ENCODE measurements around the gene DOCK11. TPM values are rescaled to one million over a fixed set of nuclear protein-coding genes. Genes with fewer than 3 reads are reported as not detected.

Gene DOCK11
- total RNA-seq, 1 experiment from 2014 or later, result 14.8 TPM

DNA sequence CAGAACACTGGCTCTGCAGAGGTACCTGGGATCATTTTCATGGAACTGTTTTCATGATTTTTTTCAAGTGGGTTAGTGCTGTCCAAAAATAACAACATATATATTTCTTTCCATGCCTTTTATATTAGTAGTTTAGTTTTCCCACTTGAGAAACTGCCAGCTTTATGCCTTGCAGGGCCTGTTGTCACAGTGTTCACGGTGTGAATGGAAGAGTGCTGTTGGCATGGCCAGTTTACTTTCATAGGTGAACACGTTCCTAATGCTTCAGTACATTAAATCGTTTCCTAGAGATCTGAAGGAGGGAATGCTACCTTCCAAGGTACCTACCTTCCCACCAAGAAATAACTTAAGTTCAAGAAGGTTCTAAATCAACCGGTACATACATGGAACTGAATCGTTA lies 12.6 kb downstream of the DOCK11 start:
- no peak overlapping the region for H3K4me3 ChIP-seq
- no peaks in the 10 kb centered on the region for H3K27me3 ChIP-seq (replicated peaks)
- H3K36me3 ChIP-seq, result no peaks in the 10 kb centered on the region
- no peak for DNase-seq (ENCODE audit: low read depth in 1 of 2, low spot score in 2 of 2)
- 0 out of 2 replicates have a peak, but pooled peaks cover 4% of the 10 kb centered on the region for H3K4me1 ChIP-seq (replicated peaks)
- H3K9me3 ChIP-seq (replicated peaks), result no peaks in the 10 kb centered on the region
- H3K27ac ChIP-seq, result no peak overlapping the region

DNA sequence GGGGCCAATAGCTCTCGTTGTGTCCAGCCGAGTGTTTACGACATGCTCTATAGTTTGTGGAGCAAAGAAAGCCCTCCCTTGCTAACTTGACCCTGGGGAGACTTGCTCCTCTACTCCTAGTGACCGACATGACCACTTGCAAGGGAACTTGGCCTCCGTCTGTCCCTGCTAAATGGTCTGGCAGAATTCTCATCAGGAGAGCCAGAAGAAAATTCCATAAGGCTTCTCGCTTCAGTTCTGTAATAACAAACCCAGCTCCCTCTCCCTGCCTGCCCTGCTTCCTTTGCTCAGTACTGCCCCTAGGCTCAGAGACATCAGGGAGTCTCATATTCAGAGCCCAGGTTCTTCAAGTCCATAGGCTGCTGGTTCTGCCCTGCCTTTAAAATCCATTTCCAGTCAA lies 13.0 kb downstream of the DOCK11 start:
- H3K9me3 ChIP-seq (replicated peaks), result no peaks in the 10 kb centered on the region
- H3K27ac ChIP-seq, result no peak overlapping the region
- H3K4me1 ChIP-seq (replicated peaks), result 0 out of 2 replicates have a peak, but pooled peaks cover 5% of the 10 kb centered on the region
- no peak for DNase-seq (ENCODE audit: low read depth in 1 of 2, low spot score in 2 of 2)
- no peaks in the 10 kb centered on the region for H3K36me3 ChIP-seq
- no peak overlapping the region for H3K4me3 ChIP-seq
- H3K27me3 ChIP-seq (replicated peaks), result no peaks in the 10 kb centered on the region

DNA sequence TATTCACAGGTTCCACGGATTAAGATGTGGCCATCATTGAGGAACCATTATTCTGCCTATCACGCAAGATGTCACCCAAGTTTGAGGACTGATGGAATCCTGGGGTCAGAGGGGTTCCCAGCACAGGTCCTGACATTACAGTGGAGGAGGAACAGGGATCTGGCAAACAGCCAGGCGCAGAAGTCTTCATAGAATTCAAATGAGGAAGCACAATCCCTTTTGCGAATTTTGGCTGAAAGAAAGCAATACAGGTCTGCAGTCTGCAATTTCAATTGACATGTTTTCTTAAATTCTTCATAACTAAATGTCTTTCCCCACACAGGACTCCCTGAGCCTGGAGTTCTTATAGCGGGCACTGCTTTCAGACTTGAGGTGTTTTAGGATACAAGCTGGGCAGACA lies 14.5 kb downstream of the DOCK11 start:
- no peak overlapping the region for H3K27ac ChIP-seq

DNA sequence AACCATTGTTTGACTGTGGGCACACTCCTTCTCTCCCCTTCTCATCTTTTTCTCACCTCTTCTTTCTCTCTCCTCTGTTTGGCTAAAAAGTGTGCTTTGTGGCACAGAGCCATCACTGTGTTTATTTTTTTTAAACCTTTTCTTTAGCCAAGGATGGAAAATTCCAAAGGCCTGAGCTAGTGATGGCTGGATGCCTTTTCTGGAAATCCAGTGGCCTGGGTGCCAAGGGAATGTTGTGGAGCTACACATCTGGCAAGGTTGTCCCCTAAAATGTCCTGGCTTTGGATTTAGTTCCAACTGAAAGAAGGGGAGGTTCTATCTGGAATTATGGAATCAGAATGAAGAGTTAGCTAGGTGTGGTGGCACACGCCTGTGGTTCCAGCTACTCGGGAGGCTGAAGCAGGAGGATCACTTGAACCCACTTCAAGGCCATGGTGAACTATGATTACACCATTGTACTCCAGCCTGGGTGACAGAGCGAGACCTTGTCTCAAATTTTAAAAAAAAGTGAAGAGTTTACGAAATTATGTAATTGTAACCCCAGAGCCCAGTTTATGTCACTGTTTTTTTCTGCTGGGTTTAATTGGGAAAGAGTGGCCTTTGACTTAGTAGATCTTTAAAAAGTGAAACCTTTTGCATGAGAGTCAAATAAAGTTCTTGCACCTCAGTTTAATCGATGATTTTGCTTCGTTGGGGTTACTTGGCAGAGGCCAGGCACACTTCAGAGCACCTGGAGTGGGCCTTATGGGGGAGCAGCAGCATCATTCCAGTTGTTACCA lies 17.7 kb downstream of the DOCK11 start:
- DNase-seq (ENCODE audit: low read depth in 1 of 2, low spot score in 2 of 2), result no peak
- Histone ChIP-seq H3K4me3 (no peak overlapping the region), H3K27ac (no peak overlapping the region), H3K4me1 (replicated peaks) (0 out of 2 replicates have a peak, but pooled peaks cover 5% of the 10 kb centered on the region), H3K9me3 (replicated peaks) (no peaks in the 10 kb centered on the region), H3K27me3 (replicated peaks) (no peaks in the 10 kb centered on the region), H3K36me3 (no peaks in the 10 kb centered on the region)

More for the DNA sequence above, 14.5 kb downstream of the DOCK11 start:
- Histone ChIP-seq H3K36me3 (no peaks in the 10 kb centered on the region), H3K4me1 (replicated peaks) (0 out of 2 replicates have a peak, but pooled peaks cover 5% of the 10 kb centered on the region), H3K9me3 (replicated peaks) (no peaks in the 10 kb centered on the region), H3K4me3 (no peak overlapping the region), H3K27me3 (replicated peaks) (no peaks in the 10 kb centered on the region)
- DNase-seq (ENCODE audit: low read depth in 1 of 2, low spot score in 2 of 2), result no peak

DNA sequence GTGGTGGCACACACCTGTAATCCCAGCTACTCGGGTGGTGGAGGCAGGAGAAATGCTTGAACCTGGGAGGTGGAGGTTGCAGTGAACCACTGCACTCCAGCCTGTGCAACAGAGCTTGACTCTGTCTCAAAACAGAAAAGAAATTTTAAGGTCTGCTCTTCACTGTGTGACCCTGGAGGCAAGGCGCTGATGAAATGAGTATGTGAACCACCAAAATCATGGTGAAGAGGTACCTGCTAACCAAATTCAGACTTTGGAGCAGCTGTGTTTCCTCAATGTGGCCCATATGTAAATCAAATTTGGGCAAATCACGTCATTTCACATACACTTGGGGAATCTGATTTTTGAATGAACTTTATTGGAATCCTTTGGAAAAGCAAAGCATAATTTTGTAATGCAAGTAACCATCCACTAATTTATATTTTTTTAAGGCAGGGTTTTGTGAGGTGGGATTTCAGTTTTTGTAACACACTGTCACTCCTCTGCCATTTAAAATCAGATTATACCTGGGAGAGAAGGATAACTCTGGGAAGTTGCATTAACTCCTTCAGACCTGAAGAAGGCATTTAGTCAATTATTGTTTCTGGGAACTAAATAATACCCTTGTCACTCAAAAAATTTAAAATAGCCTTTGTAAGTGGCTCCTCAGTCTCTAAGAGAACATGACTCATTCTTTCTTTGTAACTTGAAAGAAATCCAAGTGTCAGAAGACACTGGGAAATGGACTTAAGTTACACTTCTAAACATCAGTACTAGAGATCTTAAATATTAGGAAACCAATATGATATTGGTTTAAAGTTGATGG lies 24.0 kb downstream of the DOCK11 start:
- Histone ChIP-seq H3K27me3 (replicated peaks) (no peaks in the 10 kb centered on the region), H3K36me3 (no peaks in the 10 kb centered on the region), H3K27ac (peak overlapping the region; percentile 45; the same call in 1 of the 2 replicates), H3K4me1 (replicated peaks) (peaks cover 25% of the 10 kb centered on the region), H3K9me3 (replicated peaks) (no peaks in the 10 kb centered on the region), H3K4me3 (no peak overlapping the region)
- DNase-seq (ENCODE audit: low read depth in 1 of 2, low spot score in 2 of 2), result peak in 1 of 2 experiments; percentile 33

DNA sequence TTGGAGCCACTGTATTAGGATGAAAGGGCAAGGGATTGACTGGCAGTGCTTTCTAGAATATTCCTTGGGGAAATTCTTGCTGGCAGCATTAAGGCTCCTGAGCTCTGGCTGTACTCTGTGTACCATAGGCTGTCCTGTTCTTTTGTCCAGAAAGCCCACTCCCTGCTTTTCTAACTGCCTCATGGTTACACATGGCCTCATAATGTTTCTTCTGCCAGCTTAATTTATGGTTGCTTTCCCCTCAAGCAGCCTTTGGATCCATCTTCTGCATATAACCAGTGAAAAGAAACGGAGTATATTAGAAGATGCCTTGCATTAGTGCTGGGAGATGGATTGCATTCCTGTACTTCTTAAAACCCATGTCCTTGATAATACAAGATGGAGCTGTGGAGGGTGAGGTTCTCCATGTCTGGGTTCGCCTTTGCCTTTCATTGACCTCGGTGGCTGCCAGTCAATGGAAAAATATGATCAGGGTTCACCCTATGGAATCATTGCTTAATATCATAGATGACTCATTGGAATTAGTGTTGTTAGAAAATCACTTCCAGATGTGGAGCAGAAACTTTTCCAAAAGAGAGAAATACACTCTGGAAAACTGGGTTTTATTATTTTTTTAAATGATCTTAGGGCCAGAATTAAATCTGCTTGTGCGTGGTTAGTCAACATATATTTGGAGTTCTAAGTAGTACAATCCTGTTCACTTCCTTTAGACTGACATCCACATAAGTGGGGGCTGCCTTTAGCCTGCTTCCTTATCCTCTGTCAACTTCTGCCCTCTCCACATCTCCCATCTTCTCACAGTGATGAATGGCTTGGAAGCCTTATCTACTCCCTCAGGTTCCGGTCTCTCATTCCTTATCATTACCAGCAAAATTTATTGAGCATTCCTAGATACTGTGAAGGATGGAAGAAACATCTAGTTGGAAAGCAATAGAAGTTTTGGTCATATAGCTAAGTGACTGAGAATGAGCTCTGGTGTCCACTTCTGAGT lies 24.9 kb downstream of the DOCK11 start:
- no peaks in the 10 kb centered on the region for H3K9me3 ChIP-seq (replicated peaks)
- H3K4me3 ChIP-seq, result no peak overlapping the region
- H3K36me3 ChIP-seq, result no peaks in the 10 kb centered on the region
- H3K27me3 ChIP-seq (replicated peaks), result no peaks in the 10 kb centered on the region
- peak in 1 of 2 experiments; percentile 28 for DNase-seq (ENCODE audit: low read depth in 1 of 2, low spot score in 2 of 2)
- peak overlapping the region; percentile 45 for H3K27ac ChIP-seq
- H3K4me1 ChIP-seq (replicated peaks), result peaks cover 25% of the 10 kb centered on the region

DNA sequence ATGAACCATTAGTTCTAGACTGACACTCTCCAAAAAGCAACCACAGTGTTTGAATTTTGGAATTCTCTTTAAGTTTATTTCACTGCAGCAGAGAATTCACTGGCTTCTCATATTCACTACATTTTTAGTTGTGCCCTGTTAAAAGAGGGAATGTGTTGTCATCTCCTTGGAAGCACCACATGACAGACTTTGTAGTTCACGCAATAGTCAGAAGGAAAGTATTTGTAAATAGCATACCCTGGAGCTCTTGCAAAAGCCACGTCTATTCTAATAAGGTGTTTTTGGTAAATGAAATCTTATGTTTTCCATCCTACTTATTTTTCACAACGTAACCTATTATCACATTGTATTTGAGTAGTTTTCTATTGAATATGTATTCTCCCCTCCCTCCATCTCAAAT lies 25.8 kb downstream of the DOCK11 start:
- no peak for DNase-seq (ENCODE audit: low read depth in 1 of 2, low spot score in 2 of 2)
- Histone ChIP-seq H3K27me3 (replicated peaks) (no peaks in the 10 kb centered on the region), H3K9me3 (replicated peaks) (no peaks in the 10 kb centered on the region), H3K4me3 (no peak overlapping the region), H3K27ac (no peak overlapping the region), H3K4me1 (replicated peaks) (peaks cover 25% of the 10 kb centered on the region), H3K36me3 (no peaks in the 10 kb centered on the region)

DNA sequence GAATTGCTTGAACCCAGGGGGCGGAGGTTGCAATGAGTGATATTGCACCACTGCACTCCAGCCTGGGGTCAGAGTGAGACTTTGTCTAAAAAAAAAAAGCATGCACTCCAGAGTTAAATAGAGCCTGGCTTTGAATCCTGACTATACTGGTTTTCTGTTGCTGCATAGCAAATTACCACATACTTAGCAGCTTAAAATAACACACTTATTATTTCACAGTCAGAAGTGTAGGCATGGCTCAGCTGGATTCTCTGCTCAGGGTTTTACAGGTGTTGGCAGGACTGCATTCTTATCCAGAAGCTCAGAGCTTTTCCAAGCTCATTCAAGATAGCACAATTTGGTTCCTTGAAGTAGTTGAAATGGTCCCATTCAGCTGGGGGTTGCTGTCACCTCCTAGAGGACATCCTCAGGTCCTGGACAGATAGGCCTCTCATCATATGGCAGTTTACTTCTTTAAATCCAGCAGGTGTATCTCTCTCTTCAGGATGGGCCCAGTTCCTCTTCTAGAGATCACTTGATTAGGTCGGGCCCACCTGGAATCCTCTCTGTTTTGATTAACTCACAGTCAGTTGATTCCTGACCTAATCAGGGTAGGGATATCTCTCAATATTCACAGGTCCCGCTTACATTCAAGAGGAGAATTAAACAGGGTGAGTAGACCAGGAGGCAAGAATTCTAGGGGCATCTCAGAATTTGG lies 26.8 kb downstream of the DOCK11 start:
- no peak overlapping the region for H3K27ac ChIP-seq
- peaks cover 25% of the 10 kb centered on the region for H3K4me1 ChIP-seq (replicated peaks)
- no peak for DNase-seq (ENCODE audit: low read depth in 1 of 2, low spot score in 2 of 2)
- no peaks in the 10 kb centered on the region for H3K36me3 ChIP-seq
- no peaks in the 10 kb centered on the region for H3K9me3 ChIP-seq (replicated peaks)
- no peaks in the 10 kb centered on the region for H3K27me3 ChIP-seq (replicated peaks)
- H3K4me3 ChIP-seq, result no peak overlapping the region

DNA sequence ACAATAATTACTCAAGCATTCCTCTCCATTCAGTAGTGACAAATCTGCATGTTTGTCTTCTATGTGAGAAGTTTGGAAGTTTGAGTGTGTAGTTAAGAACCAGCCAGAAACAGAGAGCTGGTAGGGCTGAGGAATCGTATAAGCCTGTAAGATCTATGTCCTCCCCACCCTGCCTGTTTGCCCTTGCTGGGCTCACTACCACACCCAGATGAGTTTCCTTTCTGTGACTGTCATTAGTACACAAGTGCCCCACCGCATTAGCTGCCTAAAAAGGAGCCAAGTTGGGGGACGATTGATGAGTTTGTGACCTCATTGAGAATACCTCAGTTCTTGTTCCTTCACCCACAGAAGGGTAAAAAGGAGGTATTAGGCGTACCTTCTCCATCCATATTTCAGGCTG lies 28.3 kb downstream of the DOCK11 start:
- Histone ChIP-seq H3K36me3 (no peaks in the 10 kb centered on the region), H3K4me1 (replicated peaks) (peaks cover 25% of the 10 kb centered on the region), H3K27ac (no peak overlapping the region), H3K27me3 (replicated peaks) (no peaks in the 10 kb centered on the region), H3K4me3 (no peak overlapping the region), H3K9me3 (replicated peaks) (no peaks in the 10 kb centered on the region)
- DNase-seq (ENCODE audit: low read depth in 1 of 2, low spot score in 2 of 2), result no peak

DNA sequence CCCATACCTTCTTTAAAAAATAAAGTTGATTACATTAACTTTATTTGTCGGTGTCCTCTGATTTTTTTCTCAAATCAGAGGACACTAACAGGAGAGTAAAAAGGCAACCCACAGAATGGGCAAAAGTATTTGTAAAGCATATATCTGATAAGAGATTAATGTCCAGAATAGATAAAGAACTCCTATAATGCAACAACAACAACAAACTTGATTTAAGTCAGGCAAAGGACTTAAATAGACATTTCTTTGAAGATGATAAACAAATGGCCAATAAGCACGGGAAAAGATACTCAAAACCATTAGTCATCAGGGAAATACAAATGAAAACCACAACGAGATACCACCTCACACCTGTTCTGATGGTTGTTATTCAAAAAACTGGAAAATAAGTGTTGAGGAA lies 28.7 kb downstream of the DOCK11 start:
- H3K4me3 ChIP-seq, result no peak overlapping the region
- H3K9me3 ChIP-seq (replicated peaks), result no peaks in the 10 kb centered on the region
- H3K36me3 ChIP-seq, result no peaks in the 10 kb centered on the region
- H3K27me3 ChIP-seq (replicated peaks), result no peaks in the 10 kb centered on the region
- no peak for DNase-seq (ENCODE audit: low read depth in 1 of 2, low spot score in 2 of 2)
- H3K4me1 ChIP-seq (replicated peaks), result peaks cover 26% of the 10 kb centered on the region
- H3K27ac ChIP-seq, result no peak overlapping the region

DNA sequence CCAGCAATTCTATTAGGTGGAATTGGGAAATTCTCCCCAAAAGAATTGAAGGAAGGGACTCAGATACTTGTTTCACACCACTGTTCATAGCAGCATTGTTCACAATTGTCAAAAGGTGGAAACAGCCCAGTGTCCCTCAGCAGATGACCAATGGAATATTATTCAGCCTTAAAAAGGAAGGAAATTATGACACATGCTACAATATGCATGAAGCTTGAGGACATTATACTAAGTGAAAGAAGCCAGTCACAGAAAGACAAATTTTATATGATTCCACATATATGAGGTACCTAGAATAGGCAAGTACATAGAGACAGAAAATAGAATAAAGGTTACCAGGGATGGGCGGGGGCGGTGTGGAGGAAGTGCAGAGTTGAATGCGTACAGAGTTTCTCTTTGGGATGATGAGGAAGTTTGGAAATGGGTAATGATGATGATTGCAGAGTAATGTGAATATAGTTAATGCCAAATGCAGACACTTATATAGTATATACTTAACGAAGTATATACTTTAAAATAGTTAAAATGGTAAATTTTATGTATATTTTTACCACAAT lies 29.6 kb downstream of the DOCK11 start:
- Histone ChIP-seq H3K9me3 (replicated peaks) (no peaks in the 10 kb centered on the region), H3K4me3 (no peak overlapping the region), H3K4me1 (replicated peaks) (peaks cover 27% of the 10 kb centered on the region), H3K36me3 (no peaks in the 10 kb centered on the region), H3K27me3 (replicated peaks) (no peaks in the 10 kb centered on the region), H3K27ac (no peak overlapping the region)
- no peak for DNase-seq (ENCODE audit: low read depth in 1 of 2, low spot score in 2 of 2)

DNA sequence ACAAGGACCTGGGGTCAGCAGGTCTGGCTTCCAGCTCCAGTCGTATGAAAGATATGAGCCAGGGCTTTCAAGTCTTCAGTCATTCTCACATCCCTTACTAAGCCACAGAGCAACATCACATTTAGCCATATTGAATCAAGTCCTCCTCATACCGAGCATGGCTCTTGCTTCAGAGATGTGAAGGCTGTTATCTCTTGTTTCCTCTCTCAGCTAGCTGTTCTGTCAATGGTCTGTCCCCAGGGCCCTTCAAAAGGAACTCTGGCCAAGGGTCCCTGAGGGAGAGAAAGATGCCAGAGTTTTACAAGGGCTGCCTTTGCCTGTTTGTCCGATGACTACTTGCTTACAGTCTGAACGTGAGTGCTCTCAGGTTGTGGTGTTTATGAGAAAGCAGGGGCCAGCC lies 30.5 kb downstream of the DOCK11 start:
- Histone ChIP-seq H3K27me3 (replicated peaks) (no peaks in the 10 kb centered on the region), H3K36me3 (no peaks in the 10 kb centered on the region), H3K4me3 (no peak overlapping the region), H3K9me3 (replicated peaks) (no peaks in the 10 kb centered on the region), H3K4me1 (replicated peaks) (peaks cover 26% of the 10 kb centered on the region), H3K27ac (no peak overlapping the region)
- DNase-seq (ENCODE audit: low read depth in 1 of 2, low spot score in 2 of 2), result no peak

All from SJSA1 (cell line).